Suppressor macrophage treated with lipopolysaccharide for 4 hours (primary cell): ENCODE results near the gene ANG.
"Not testable (repeated sequence)": the region's sequence is repeated elsewhere in the genome, so short reads cannot be mapped to it uniquely, and the experiment has no call there.

Source experiments
- DNase-seq: peaks from one replicate; pipeline ENCODE4 v3.0.0-alpha.2; 2020

ANG gene

DNA sequence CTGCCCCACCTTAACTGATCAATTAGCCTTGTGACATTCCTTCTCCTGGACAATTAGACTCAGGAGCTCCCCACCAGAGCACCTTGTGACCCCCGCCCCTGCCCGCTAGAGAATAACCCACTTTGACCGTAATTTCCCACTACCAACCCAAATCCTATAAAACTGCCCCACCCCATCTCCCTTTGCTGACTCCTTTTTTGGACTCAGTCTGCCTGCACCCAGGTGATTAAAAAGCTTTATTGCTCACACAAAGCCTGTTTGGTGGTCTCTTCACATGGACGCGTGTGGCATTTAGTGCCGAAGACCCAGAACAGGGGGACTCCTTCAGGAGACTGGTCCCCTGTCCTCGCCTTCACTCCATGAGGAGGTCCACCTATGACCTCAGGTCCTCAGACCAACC is 12.4 kb downstream of the ANG start:
- DNase-seq, result not testable (repeated sequence)

DNA sequence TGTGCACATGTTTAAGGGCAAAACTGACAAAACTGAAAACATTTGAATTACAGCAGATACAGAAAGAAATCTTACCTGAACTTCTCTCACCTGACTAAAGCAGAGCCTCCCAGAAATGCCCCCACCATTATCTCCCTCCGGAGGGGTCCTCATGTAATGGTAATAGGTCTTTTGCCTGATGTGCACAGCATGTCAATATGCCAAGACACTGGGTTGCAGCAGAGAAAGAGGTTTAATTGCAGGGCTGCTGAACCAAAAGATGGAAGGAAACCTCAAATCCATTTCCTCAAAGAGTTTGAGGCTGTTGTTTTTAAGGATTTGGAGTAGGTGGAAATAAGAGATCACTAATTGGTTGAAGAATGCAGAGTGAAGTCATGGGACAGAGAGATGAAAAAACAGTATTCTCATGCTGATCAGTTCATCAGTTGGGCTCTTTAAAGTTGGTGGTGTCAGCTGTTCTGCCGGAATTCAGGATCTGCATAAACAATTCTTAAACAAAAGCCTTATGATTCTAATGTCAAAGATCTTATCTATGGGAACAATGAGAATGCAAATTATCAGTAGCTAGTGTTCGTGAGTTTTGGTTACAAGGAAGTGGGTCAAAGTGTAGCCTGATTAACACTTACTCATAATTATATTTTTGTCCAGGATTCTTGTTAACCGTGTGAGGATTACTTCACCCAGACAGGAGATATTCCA is 18.2 kb downstream of the ANG start:
- no peak for DNase-seq

DNA sequence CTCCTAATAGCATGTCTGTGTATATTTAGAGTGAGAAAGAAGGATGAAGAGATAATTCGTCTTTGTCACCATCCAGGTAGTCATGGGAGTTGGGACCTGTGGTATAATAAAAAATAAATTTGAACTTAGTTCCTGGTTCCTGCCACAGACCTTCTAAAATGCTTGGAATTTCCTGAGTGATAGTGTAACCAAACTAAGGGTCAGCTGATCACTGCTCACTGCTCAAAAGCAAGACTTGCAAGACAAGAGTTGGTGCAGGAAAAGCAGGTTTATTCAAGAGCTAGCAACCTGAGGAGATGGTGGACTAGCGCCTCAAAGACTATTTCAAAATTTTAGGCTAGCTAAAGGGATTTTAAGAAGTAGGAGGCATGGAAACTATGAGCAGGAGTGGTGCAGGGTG is 19.1 kb downstream of the ANG start:
- peak; percentile 23 for DNase-seq

DNA sequence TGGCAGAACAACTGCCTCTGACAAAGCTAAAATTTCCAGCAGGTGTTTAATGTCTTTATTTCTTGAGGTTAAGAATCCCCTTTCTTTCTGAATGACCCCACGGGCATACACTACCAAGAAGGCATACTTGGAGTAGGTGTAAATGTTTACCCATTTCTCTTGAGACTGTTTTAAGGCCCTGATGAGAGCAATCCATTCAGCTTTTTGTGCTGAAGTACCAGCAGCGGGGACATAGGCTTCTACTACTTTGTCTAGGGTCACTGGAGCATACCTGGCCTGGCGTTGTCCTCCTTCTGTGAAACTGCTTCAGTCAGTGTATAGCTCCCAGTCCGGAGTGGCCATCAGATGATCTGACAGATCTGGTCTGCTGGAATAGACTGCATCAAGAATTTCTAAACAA is 22.7 kb downstream of the ANG start:
- DNase-seq, result no peak

DNA sequence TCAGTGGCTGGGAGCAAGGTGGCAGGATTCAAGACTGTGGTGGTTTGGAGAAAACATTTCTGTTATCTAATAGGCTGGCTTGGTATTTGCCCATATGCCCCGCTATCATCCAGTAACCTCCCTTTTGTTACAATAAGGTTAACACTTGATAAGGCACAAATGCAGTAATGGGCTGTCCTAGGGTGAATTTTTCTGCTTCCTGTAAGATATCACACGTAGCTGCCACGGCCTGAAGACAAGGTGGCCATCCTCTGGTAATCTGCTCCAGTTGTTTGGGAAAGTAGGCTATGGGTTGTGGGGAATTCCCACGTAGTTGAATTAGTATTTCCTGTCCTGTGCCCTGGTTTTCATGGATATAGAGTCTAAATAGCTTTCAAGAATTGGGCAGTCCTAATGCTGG is 23.1 kb downstream of the ANG start:
- DNase-seq, result no peak

DNA sequence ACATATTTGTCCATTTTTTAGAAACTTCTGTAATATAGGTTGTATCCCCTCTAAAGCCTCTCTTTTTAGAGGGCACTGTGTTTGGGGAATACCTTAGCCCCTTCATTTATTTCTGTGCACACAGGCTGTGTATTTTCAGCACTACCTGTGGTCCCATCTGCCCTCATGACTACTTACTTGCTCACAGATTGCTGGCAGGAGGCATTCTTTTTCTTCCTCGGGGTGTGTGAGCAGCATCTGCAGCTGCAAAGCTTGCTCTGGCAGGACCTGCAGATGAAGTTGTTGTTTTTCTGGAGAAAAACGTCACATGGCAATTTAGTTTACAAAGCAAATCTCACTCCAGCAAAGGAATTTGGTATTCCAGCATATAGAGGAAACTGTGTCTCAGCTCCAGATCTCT is 24.3 kb downstream of the ANG start:
- DNase-seq, result no peak

DNA sequence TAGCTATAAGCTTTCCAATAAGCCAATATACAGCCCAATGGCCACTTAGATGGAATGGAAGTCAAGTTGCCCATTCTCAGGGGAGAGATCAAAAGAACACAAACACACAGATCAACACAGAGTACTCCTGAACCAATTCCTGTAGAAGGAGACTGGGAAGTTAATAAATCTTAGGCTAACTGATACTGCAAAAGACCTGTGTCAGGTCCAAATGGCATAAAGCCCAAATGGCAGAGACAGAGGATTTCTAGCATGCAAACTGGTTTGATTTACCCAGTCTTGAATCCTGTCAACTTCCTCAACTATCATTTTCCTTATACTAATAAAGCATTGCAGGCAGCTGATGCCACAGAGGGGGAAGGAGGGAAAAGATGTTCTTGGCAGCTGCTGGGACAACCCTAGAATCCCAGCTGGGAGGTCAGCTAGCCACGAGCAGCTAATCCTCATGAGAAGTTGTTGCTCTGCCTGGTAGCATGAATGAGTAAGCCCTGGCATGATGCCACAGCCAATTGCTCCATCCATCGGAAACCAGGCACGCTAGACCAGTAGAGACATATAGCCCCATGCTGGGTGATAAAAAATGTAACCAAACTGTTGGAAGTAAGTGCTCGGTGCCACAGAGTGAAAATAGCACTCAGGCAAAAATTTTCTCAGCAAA is 26.2 kb downstream of the ANG start:
- peak; percentile 95 for DNase-seq

DNA sequence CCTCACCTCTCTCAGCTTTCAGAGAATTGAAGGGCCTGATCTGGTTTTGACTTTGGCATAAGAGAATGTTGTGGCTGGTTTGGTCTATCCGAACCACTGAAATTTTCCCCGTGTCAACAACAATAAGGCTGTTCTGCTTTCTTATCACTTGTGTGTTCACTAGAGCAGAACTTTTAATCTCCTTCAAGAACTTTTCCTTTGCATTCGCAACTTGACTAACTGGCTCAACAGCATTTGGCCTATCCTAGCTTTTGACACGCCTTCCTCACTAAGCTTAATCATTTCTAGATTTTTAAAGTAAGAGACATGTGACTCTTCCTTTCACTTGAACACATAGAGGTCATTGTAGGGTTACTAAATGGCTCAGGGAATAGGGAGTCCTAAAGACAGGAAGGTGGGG is 31.2 kb downstream of the ANG start:
- no peak for DNase-seq

DNA sequence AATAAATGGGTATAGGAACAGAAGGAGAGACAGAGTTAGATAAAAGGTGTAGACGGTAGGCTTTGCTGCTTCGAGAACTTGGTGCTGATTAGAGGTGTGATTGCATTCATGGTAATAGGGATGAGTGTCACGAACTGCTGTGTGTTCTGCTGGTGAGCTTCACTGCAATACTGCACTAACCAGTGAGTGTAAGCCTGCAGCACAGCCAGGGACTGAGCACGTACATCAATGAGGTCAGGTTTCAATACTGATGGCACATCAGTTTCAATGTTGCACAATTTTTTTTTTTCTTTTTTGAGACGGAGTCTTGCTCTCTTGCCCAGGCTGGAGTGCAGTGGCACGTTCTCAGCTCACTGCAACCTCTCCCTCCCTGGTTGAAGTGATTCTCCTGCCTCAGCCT is 32.2 kb downstream of the ANG start:
- no peak for DNase-seq

DNA sequence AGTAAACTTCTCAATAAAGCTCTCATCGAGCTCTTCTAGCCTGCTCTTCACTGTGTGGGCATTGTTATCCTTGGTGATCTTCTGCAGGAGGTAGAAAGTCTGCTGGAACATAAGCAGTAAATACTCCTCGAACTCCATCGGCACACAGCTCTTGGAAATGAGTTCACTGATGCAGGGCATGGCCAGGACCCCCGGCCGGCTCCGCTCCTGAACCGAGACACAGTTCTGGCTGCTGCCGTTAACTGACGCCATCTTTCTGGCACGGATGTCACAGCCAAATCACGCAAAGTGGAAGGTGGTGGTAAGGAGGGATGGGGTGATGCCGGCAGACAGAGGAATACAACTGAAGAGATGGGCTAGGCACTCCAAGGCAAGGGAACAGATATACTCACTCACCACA is 33.5 kb downstream of the ANG start:
- DNase-seq, result no peak

DNA sequence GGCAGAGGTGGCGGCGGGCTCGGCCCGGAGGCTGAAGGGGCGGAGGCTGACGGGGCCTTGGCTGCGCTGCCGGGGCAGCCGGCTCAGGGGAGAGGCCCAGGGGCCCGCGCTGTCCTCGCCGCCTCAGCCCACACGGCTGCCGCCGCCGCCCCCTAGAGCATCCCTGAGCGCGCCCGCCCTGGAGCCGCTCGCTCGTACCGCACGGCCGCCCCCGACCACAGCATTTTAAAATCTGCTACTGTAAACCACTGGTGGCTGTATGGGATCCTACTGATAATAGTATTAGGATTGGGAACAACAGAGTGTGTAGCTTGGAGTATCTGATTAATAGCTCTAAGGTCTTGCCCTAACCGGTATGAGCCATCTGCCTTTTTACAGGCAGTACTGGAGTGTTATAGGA is 34.9 kb downstream of the ANG start:
- DNase-seq, result no peak

DNA sequence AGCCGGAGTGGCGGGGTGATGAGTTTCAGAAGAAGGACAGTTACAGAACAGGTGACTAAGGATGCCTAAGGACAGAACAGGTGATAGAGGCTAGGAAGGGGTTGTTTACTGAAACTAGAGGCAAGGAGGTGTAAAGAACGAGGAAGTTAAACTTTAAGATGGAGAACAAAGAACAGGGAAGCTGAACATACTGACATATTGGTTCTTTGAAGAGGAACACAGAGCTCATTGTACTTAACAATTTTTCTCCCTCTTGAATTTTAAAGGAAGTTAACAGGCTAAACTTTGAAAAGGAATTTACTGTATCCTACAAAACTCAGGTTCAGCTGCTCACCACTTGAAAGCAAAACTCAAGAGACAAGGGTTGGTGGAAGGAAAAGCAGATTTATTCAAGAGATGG is 37.6 kb downstream of the ANG start:
- DNase-seq, result not testable (repeated sequence)

DNA sequence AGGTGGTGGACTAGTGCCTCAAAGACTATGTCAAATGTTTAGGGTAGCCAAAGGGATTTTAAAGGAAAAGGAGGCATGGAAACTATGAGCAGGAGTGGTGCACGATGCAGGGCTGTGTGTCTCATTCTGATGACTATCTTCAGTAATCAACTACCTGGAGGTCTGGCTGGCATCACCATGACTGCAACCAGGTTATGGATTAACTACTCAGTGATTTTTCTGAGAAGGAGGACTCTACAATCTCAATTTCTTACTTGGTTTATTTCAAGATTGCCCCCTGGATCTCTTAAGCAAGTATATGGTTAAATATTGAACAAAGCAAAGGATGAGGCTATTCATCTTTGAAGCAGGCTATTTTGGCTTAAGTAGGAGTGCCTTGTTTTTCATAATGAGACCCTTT is 38.0 kb downstream of the ANG start:
- DNase-seq, result no peak

DNA sequence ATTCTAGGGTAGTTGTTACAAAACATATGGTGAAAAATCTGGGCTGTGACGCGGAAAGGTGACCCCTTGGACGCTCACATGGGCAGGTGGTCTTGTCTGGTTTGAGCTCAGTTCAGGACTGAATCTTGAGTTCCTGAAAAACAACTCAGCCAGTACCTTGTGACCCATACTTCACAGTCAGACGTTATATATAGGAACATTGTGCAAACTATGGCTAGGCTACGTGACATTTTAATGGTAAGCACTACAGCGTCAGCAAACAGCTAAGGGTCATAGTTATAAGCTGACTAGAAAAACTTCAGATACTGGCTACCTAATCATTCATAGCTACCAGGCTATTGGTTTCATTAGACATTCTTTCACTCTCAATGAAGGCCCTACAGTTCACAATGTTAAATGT is 42.3 kb downstream of the ANG start:
- DNase-seq, result peak; percentile 79

DNA sequence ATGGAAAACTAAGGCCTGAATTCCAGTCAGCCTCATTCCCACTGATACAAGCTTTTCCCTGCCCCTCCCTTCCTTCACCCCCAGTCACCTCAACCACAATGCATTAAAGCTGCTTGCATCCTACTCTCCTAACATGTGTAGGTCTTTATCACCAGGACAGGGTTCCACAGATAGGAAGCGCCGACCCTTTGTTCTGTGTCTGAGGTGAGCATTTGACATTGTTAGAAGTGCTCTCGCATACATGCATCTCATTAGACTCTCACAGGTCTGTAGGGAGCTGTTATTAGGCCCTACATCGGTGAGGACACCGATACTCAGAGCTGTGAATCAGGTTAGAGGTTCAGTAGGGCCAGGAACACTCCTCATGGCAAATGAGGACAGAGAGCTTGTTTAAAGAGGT is 43.9 kb downstream of the ANG start:
- no peak for DNase-seq

DNA sequence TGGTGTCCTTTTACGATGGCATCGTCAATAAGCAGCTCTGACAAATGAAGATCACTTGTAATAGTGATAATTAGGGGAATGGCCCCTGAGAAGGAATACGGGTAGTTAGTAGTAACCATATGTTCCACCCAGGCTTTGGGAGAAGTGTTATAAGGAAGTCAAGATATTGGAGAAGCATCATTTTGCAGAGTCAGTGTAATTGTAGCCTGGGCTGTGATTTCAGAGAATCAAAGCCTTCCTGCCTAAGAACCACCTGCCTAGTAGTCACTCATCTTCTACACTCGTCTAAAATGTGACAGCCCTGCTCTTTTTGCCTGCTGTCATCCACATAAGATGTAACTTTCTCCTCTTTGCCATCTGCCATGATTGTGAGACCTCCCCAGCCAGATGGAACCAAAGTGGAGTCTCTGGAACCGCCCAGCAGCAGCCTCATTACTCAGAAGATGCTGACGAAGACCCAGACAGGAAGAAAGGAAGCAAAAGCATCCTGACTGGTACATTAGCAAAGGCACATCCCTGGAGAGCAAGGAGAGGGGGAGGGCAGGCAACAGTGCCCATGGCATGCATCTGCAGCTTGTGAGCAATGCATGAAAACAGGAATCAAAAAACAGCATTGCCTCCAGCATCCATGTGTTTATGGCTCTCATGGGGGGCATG is 44.5 kb downstream of the ANG start:
- peak; percentile 55 for DNase-seq

DNA sequence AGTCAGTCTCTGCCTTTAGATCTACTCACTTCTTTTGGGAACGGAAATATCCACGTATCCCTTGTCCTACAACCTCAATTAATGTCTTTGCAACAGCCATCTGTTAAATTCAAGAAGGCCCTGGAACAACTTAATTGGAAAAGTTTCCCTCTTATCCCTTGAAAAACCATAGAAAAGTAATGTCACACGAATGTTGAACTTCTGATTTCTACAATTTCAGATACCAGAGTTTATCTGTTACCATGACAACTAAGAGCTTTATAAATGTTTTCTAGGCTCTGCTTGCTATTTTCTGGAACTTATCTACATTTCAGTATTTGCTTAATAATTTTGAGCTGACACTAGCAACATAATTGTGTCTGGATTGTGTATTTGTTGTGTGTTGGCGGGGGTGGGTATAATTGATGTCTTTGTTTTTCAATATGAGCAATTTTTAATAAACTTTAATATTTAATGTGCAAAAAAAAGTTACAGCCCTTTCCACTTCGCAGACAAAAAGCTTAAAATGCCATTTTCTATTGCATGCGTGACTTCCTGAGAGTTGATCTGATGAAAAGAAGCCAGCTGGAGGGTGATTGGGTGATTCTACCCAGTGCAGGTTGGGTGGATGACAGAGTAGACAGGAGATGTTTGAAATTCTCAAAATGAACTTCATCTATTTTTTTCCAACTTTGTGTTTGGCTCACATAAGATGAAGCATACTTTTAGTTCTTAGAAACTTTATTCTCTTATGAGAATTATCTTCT is 45.3 kb downstream of the ANG start:
- DNase-seq, result no peak

DNA sequence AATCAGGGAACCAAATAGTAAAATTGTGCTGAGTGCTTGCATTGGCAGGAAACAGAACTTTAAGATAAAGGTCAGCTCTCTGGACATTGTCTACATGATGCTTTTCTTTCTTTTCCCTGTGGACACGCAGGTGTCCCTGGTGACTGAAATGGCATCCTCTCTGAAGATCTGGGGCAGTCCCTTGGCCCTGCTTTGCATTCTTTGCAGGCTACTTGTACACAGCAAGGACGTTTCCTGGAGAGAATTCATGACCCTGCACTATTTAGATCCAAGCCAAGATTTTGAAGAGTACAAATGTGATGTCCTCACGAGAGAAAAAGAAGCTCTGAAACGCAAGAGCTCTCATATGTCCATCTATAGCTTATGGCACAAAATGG is 45.9 kb downstream of the ANG start:
- DNase-seq, result no peak

DNA sequence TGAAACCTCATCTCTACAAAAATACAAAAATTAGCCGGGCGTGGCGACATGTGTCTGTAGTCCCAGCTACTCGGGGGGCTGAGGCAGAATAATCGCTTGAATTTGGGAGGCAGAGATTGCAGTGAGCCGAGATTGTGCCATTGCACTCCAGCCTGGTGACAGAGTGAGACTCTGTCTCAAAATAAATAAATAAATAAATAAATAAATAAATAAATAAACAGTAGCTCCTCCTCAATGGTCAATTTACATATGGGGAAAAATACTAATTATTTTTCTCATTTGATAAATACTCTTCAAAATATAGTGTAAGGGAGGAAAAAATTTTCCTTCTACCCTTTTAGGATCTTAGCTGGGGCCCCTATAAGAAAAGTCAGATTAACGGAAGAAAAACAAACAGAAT is 49.7 kb downstream of the ANG start:
- DNase-seq, result not testable (repeated sequence)

DNA sequence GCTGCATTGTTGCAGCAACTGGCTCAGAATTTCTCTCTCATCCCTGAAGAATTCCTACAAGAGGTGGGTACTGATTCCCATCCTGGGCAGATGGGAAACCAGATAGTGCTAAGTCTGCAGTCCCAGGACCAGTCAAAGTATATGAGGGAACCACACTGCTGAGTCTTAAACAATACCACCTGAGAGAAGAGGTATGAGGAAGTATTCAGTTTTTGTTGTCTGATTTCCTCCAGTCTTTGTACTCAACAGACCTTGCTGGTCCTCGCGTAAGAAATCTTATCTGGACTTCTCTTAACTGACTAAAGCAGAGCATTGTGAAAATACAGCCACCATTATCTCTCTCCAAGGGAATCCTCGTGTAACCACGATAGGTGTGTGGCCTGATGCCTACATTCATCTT is 53.6 kb downstream of the ANG start:
- no peak for DNase-seq

DNA sequence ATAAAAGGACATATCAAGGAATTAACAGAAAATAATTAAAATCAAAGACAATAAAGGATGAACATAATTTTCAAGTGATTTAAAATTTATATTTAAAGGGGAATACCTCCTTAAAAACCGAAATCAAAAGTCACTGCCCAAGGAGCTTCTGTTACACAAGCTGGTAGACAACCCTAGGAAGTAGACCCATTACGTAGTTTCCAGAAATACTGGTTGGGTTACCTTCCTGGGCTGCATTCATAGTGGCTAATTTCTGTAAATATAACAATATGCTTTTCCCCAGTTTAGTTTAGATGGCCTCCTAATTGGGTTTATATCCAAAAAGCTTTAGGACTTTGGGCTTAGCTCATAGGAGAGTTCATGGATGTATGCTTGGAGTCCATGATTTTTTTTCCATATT is 55.0 kb downstream of the ANG start:
- DNase-seq, result no peak
